Activated naive CD4-positive, alpha-beta T cell treated with anti-CD3 and anti-CD28 coated beads, Interleukin-2, amount 50 U/mL, for 24 hours (primary cell): ENCODE data around the gene PPP2R5D.

ENCODE experiments used
- H3K27ac Mint-ChIP-seq: one replicate; pipeline ENCODE4 v1.8.0; 2021; ENCODE audit warnings: mild to moderate bottlenecking, mixed read lengths
- H3K27me3 Mint-ChIP-seq: one replicate; pipeline ENCODE4 v1.8.0; 2021; ENCODE audit warnings: mixed read lengths
- H3K36me3 Mint-ChIP-seq: one replicate; pipeline ENCODE4 v1.8.0; 2021; ENCODE audit warnings: mixed read lengths
- H3K4me1 Mint-ChIP-seq: one replicate; pipeline ENCODE4 v1.8.0; 2021; ENCODE audit warnings: mixed read lengths
- H3K4me3 Mint-ChIP-seq: one replicate; pipeline ENCODE4 v1.8.0; 2021; ENCODE audit warnings: mild to moderate bottlenecking, mixed read lengths
- H3K9me3 Mint-ChIP-seq: one replicate; pipeline ENCODE4 v1.8.0; 2021; ENCODE audit warnings: mixed read lengths

Gene PPP2R5D

GRCh38 chr6:42960243-42961019, 23.9 kb upstream of the PPP2R5D start, which contains the start of gene GNMT:
TSS of gene GNMT (plus strand) at chr6:42960754. CDS start at chr6:42960768, 14 bp downstream.
- Mint-ChIP-seq H3K4me3 (peak within 1 kb of the TSS; percentile 77), H3K27me3 (no peaks in the 10 kb centered on the region), H3K4me1 (peaks cover 17% of the 10 kb centered on the region), H3K9me3 (no peaks in the 10 kb centered on the region), H3K27ac (no peak within 1 kb of the TSS), H3K36me3 (peaks cover 5% of the 10 kb centered on the region)

- no peaks in the 10 kb centered on the region for H3K27me3 Mint-ChIP-seq
- no peaks in the 10 kb centered on the region for H3K9me3 Mint-ChIP-seq
- H3K27ac Mint-ChIP-seq = no peak overlapping the region
- peak overlapping the region; percentile 77 for H3K4me3 Mint-ChIP-seq
- H3K36me3 Mint-ChIP-seq = peaks cover 8% of the 10 kb centered on the region
- H3K4me1 Mint-ChIP-seq = peaks cover 17% of the 10 kb centered on the region
These were observed 23.3 kb upstream of the PPP2R5D start for GRCh38 chr6:42961020-42961470.

- H3K36me3 Mint-ChIP-seq = peaks cover 8% of the 10 kb centered on the region
- H3K4me3 Mint-ChIP-seq = peak overlapping the region; percentile 36
- no peaks in the 10 kb centered on the region for H3K27me3 Mint-ChIP-seq
- no peaks in the 10 kb centered on the region for H3K9me3 Mint-ChIP-seq
- peaks cover 17% of the 10 kb centered on the region for H3K4me1 Mint-ChIP-seq
- H3K27ac Mint-ChIP-seq = no peak overlapping the region
These were observed 22.3 kb upstream of the PPP2R5D start for GRCh38 chr6:42962096-42962495.

- H3K27me3 Mint-ChIP-seq = no peaks in the 10 kb centered on the region
- H3K4me1 Mint-ChIP-seq = peaks cover 17% of the 10 kb centered on the region
- peaks cover 8% of the 10 kb centered on the region for H3K36me3 Mint-ChIP-seq
- no peaks in the 10 kb centered on the region for H3K9me3 Mint-ChIP-seq
- H3K4me3 Mint-ChIP-seq = peak overlapping the region; percentile 36
- no peak overlapping the region for H3K27ac Mint-ChIP-seq
These were observed 21.7 kb upstream of the PPP2R5D start for GRCh38 chr6:42962502-42963178.

GRCh38 chr6:42963179-42963854, 21.1 kb upstream of the PPP2R5D start:
- Mint-ChIP-seq H3K9me3 (no peaks in the 10 kb centered on the region), H3K27me3 (no peaks in the 10 kb centered on the region), H3K4me3 (no peak overlapping the region), H3K27ac (no peak overlapping the region), H3K4me1 (peaks cover 17% of the 10 kb centered on the region), H3K36me3 (peaks cover 8% of the 10 kb centered on the region)

GRCh38 chr6:42963855-42964605, 20.3 kb upstream of the PPP2R5D start:
- Mint-ChIP-seq H3K36me3 (peaks cover 8% of the 10 kb centered on the region), H3K4me3 (no peak overlapping the region), H3K9me3 (no peaks in the 10 kb centered on the region), H3K4me1 (peaks cover 17% of the 10 kb centered on the region), H3K27ac (no peak overlapping the region), H3K27me3 (no peaks in the 10 kb centered on the region)

- Mint-ChIP-seq H3K4me3 (no peak overlapping the region), H3K9me3 (no peaks in the 10 kb centered on the region), H3K4me1 (peaks cover 13% of the 10 kb centered on the region), H3K27me3 (no peaks in the 10 kb centered on the region), H3K36me3 (peaks cover 8% of the 10 kb centered on the region), H3K27ac (no peak overlapping the region)
These were observed 17.8 kb upstream of the PPP2R5D start for GRCh38 chr6:42966571-42966970.

- H3K27me3 Mint-ChIP-seq = no peaks in the 10 kb centered on the region
- H3K36me3 Mint-ChIP-seq = peaks cover 8% of the 10 kb centered on the region
- H3K9me3 Mint-ChIP-seq = no peaks in the 10 kb centered on the region
- no peak overlapping the region for H3K4me3 Mint-ChIP-seq
- no peak overlapping the region for H3K27ac Mint-ChIP-seq
- H3K4me1 Mint-ChIP-seq = peaks cover 12% of the 10 kb centered on the region
These were observed 17.1 kb upstream of the PPP2R5D start for GRCh38 chr6:42967228-42967627.

- Mint-ChIP-seq H3K4me1 (peaks cover 12% of the 10 kb centered on the region), H3K27me3 (no peaks in the 10 kb centered on the region), H3K4me3 (no peak overlapping the region), H3K36me3 (peaks cover 8% of the 10 kb centered on the region), H3K9me3 (no peaks in the 10 kb centered on the region), H3K27ac (no peak overlapping the region)
These were observed 16.2 kb upstream of the PPP2R5D start for GRCh38 chr6:42968126-42968701.

- no peaks in the 10 kb centered on the region for H3K9me3 Mint-ChIP-seq
- no peak overlapping the region for H3K27ac Mint-ChIP-seq
- H3K36me3 Mint-ChIP-seq = peaks cover 8% of the 10 kb centered on the region
- H3K4me1 Mint-ChIP-seq = peaks cover 12% of the 10 kb centered on the region
- H3K27me3 Mint-ChIP-seq = no peaks in the 10 kb centered on the region
- no peak overlapping the region for H3K4me3 Mint-ChIP-seq
These were observed 15.6 kb upstream of the PPP2R5D start for GRCh38 chr6:42968783-42969182.

GRCh38 chr6:42969431-42969830, 14.9 kb upstream of the PPP2R5D start:
- H3K36me3 Mint-ChIP-seq = peaks cover 8% of the 10 kb centered on the region
- no peak overlapping the region for H3K4me3 Mint-ChIP-seq
- H3K27ac Mint-ChIP-seq = no peak overlapping the region
- peaks cover 15% of the 10 kb centered on the region for H3K4me1 Mint-ChIP-seq
- no peaks in the 10 kb centered on the region for H3K27me3 Mint-ChIP-seq
- H3K9me3 Mint-ChIP-seq = no peaks in the 10 kb centered on the region

GRCh38 chr6:42969934-42970333, 14.4 kb upstream of the PPP2R5D start:
- peaks cover 20% of the 10 kb centered on the region for H3K4me1 Mint-ChIP-seq
- no peaks in the 10 kb centered on the region for H3K9me3 Mint-ChIP-seq
- H3K4me3 Mint-ChIP-seq = no peak overlapping the region
- H3K27me3 Mint-ChIP-seq = no peaks in the 10 kb centered on the region
- no peak overlapping the region for H3K27ac Mint-ChIP-seq
- peaks cover 4% of the 10 kb centered on the region for H3K36me3 Mint-ChIP-seq

GRCh38 chr6:42970871-42971612, 13.3 kb upstream of the PPP2R5D start:
- Mint-ChIP-seq H3K27ac (no peak overlapping the region), H3K36me3 (no peaks in the 10 kb centered on the region), H3K4me1 (peaks cover 28% of the 10 kb centered on the region), H3K4me3 (no peak overlapping the region), H3K27me3 (no peaks in the 10 kb centered on the region), H3K9me3 (no peaks in the 10 kb centered on the region)

GRCh38 chr6:42971746-42972327, 12.5 kb upstream of the PPP2R5D start:
- H3K27ac Mint-ChIP-seq = no peak overlapping the region
- H3K27me3 Mint-ChIP-seq = no peaks in the 10 kb centered on the region
- H3K4me3 Mint-ChIP-seq = no peak overlapping the region
- peaks cover 35% of the 10 kb centered on the region for H3K4me1 Mint-ChIP-seq
- H3K9me3 Mint-ChIP-seq = no peaks in the 10 kb centered on the region
- H3K36me3 Mint-ChIP-seq = peaks cover 1% of the 10 kb centered on the region
